Measurements from ENCODE around the gene EXT2. TPM values are rescaled to one million over a fixed set of nuclear protein-coding genes. Genes with fewer than 3 reads are reported as not detected.

Gene EXT2
- total and polyA plus RNA-seq, 10 of the 15 experiments (the other 5 are each of a cell fraction or from before 2014, with no cell fraction given): 3.8 to 31.4 (median 17.9) TPM

- Histone ChIP-seq H3K36me3 (ENCODE audit: control insufficient read depth in 2 of 2, insufficient read depth in 2 of 2, low read length in 1 of 2) (peaks cover 0 to 4% of the 10 kb centered on the region in 2 experiments; a peak in 1 of 4 replicates), H3K9ac (ENCODE audit: control insufficient read depth, insufficient read depth, low read length) (no peak overlapping the region), H2AFZ (ENCODE audit: control insufficient read depth, low read depth, low read length) (no peak overlapping the region), H3K27ac (ENCODE audit: control insufficient read depth, insufficient read depth) (no peak overlapping the region), H3K27me3 (replicated peaks in 1 of 2; ENCODE audit: control insufficient read depth in 2 of 2, insufficient read depth in 2 of 2, low read length in 1 of 2) (no peaks in the 10 kb centered on the region), H3K4me3 (no peak overlapping the region), H3K4me1 (ENCODE audit: control insufficient read depth, insufficient read depth, low read length) (no peaks in the 10 kb centered on the region), H3K79me2 (ENCODE audit: control insufficient read depth, insufficient read depth, low read length) (no peaks in the 10 kb centered on the region), H4K20me1 (ENCODE audit: control insufficient read depth, insufficient read depth) (no peaks in the 10 kb centered on the region), H3K9me3 (replicated peaks; ENCODE audit: control insufficient read depth, insufficient read depth, low read length) (no peaks in the 10 kb centered on the region), H3K4me2 (ENCODE audit: control insufficient read depth, insufficient read depth) (no peak overlapping the region)
- intact Hi-C loops (cut with micrococcal nuclease; ENCODE audit: unreplicated experiment): no loop called here
- ChIA-PET CTCF (interaction anchor here (0.6 to 0.8 kb wide), 2 partner anchors 10 to 403 kb away, joined by 3 read pairs; no protein-coding TSS in a partner anchor), RAD21 (ENCODE audit: unreplicated experiment) (no interaction called here), POLR2A (no interaction called here), SMC1A (ENCODE audit: uncharacterized antibody, unreplicated experiment) (no interaction called here)
- 100% methylated on average over 6 of the region's 6 CpGs for WGBS (ENCODE audit: insufficient coverage, insufficient replicate concordance, low lambda C conversion rate, missing lambda C conversion rate)
- BruUV-seq (replicated peaks): no TSS peak
- ATAC-seq (no peak), DNase-seq (ENCODE audit: low read depth, low spot score) (no peak), FAIRE-seq (peak; percentile 18)
- in situ Hi-C loops (cut with MboI): no loop called here
- TF ChIP-seq MEF2A (IDR thresholded peaks at IDR 0.05; ENCODE audit: insufficient read depth, low read depth, low read length) (no peak), RUNX3 (IDR thresholded peaks at IDR 0.05; ENCODE audit: low read length) (no peak), CREB1 (IDR thresholded peaks at IDR 0.05; ENCODE audit: low read depth) (no peak), ZBED1 (IDR thresholded peaks at IDR 0.05; ENCODE audit: borderline replicate concordance) (no peak), ZBTB11 (CRISPR knock-in tag; IDR thresholded peaks at IDR 0.05) (no peak), TCF3 (IDR thresholded peaks at IDR 0.05; ENCODE audit: borderline replicate concordance, insufficient read depth, low read depth, low read length) (no peak), ELK1 (IDR thresholded peaks at IDR 0.05; ENCODE audit: low read depth, low read length) (no peak)
- TF ChIP-seq, protein P1, sequence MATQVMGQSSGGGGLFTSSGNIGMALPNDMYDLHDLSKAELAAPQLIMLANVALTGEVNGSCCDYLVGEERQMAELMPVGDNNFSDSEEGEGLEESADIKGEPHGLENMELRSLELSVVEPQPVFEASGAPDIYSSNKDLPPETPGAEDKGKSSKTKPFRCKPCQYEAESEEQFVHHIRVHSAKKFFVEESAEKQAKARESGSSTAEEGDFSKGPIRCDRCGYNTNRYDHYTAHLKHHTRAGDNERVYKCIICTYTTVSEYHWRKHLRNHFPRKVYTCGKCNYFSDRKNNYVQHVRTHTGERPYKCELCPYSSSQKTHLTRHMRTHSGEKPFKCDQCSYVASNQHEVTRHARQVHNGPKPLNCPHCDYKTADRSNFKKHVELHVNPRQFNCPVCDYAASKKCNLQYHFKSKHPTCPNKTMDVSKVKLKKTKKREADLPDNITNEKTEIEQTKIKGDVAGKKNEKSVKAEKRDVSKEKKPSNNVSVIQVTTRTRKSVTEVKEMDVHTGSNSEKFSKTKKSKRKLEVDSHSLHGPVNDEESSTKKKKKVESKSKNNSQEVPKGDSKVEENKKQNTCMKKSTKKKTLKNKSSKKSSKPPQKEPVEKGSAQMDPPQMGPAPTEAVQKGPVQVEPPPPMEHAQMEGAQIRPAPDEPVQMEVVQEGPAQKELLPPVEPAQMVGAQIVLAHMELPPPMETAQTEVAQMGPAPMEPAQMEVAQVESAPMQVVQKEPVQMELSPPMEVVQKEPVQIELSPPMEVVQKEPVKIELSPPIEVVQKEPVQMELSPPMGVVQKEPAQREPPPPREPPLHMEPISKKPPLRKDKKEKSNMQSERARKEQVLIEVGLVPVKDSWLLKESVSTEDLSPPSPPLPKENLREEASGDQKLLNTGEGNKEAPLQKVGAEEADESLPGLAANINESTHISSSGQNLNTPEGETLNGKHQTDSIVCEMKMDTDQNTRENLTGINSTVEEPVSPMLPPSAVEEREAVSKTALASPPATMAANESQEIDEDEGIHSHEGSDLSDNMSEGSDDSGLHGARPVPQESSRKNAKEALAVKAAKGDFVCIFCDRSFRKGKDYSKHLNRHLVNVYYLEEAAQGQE (IDR thresholded peaks at IDR 0.05; ENCODE audit: low read depth, low read length): no peak
Measured at GRCh38 chr11:44130751-44131150, 35.3 kb downstream of the EXT2 start.

Data from GM12878 (cell line).